Stimulated activated effector memory CD8-positive, alpha-beta T cell treated with anti-CD3 and anti-CD28 coated beads, Interleukin-12 subunit alpha, Interleukin-12 subunit beta, amount 100 ng/mL, for 72 hours (primary cell): Measurements from ENCODE around the gene FOXN3.
"Not testable (repeated sequence)": the region's sequence is repeated elsewhere in the genome, so short reads cannot be mapped to it uniquely, and the experiment has no call there.

Experiments
- ATAC-seq: fragments of 150-1000 bp; cut with Tn5 transposase; 2 replicates; pipeline ENCODE4 v1.10.0; 2021
- DNase-seq, 2 donors: peaks; one replicate each; pipeline ENCODE4 v3.0.0; 2021 to 2022; ENCODE audit warnings: low spot score in 2 of 2
- H3K27ac Mint-ChIP-seq: one replicate; pipeline ENCODE4 v1.8.0; 2022; ENCODE audit warnings: mild to moderate bottlenecking, mixed read lengths
- H3K36me3 Mint-ChIP-seq: one replicate; pipeline ENCODE4 v1.8.0; 2022; ENCODE audit warnings: mild to moderate bottlenecking, mixed read lengths
- H3K4me1 Mint-ChIP-seq: one replicate; pipeline ENCODE4 v1.8.0; 2022; ENCODE audit warnings: mixed read lengths
- H3K4me3 Mint-ChIP-seq: one replicate; pipeline ENCODE4 v1.8.0; 2022; ENCODE audit warnings: mild to moderate bottlenecking, mixed read lengths
- H3K9me3 Mint-ChIP-seq: one replicate; pipeline ENCODE4 v1.8.0; 2022; ENCODE audit warnings: mixed read lengths

The FOXN3 gene

DNA sequence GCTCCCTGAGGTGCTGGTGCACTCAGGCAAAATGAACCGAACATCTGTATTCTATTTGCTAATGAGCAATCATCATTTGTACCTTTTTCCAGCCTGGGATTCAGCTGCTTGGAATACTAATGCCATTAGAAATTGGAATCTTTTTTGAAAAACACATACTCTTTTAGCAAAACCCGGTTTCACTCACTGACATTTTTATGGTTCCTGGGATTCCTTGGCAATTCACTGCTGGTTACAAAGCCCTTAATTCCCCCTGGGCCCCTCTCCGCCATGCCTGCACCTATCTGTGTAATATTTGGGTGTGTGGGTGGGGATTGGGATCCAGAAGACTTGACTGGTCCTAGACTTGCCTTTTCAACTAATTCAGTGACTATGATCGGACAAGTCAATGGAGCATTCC is 199.1 kb downstream of the FOXN3 start:
- Mint-ChIP-seq H3K4me1 (peaks cover 48% of the 10 kb centered on the region), H3K9me3 (no peaks in the 10 kb centered on the region), H3K4me3 (no peak overlapping the region), H3K27ac (peak overlapping the region; percentile 23), H3K36me3 (peaks cover 32% of the 10 kb centered on the region)
- no peak for DNase-seq
- ATAC-seq: no peak

DNA sequence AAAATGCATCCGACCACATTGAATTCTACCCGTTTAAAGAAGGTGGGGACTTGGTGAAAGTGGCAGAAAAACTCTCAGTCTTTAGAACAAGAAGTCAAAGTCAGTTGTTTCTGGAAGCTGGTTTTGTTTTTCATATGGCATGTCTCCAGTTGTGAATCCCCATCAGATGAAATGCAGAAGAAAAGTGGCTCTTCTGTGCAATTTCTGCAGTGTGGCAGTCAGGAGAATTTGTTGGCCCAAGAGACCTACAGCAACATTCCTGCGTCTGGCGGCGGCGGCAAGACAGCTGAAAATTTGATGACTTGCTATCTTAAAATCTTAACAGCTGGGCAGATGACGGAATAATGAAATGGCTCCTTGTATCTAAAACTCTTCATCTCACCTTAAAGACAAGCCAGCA is 201.5 kb downstream of the FOXN3 start:
- peaks cover 34% of the 10 kb centered on the region for H3K36me3 Mint-ChIP-seq
- ATAC-seq (no peak), DNase-seq (no peak)
- H3K4me1 Mint-ChIP-seq: peaks cover 30% of the 10 kb centered on the region
- no peaks in the 10 kb centered on the region for H3K9me3 Mint-ChIP-seq
- peak overlapping the region; percentile 64 for H3K27ac Mint-ChIP-seq
- H3K4me3 Mint-ChIP-seq: no peak overlapping the region

DNA sequence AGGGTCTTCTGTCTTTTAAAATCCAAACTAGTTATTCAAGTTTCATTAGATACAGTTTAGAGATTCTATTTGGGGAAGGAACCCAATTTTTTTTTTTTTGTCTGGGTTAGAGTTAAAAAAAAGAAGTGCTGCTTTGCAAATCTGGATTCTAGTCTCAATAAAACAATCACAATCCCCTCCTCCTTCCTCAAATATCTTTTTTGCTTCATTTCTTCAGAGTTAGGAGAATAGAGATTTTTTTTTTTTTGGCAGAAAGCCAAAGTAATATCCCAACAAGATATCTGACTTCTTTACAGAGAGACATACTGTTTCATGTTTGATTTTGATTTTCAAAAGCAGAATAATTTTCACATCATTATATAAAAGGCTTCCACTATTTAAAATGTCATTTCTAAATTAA is 201.9 kb downstream of the FOXN3 start:
- H3K9me3 Mint-ChIP-seq: no peaks in the 10 kb centered on the region
- no peak overlapping the region for H3K27ac Mint-ChIP-seq
- DNase-seq (no peak), ATAC-seq (no peak)
- H3K4me3 Mint-ChIP-seq: no peak overlapping the region
- H3K4me1 Mint-ChIP-seq: peaks cover 30% of the 10 kb centered on the region
- H3K36me3 Mint-ChIP-seq: peaks cover 30% of the 10 kb centered on the region

DNA sequence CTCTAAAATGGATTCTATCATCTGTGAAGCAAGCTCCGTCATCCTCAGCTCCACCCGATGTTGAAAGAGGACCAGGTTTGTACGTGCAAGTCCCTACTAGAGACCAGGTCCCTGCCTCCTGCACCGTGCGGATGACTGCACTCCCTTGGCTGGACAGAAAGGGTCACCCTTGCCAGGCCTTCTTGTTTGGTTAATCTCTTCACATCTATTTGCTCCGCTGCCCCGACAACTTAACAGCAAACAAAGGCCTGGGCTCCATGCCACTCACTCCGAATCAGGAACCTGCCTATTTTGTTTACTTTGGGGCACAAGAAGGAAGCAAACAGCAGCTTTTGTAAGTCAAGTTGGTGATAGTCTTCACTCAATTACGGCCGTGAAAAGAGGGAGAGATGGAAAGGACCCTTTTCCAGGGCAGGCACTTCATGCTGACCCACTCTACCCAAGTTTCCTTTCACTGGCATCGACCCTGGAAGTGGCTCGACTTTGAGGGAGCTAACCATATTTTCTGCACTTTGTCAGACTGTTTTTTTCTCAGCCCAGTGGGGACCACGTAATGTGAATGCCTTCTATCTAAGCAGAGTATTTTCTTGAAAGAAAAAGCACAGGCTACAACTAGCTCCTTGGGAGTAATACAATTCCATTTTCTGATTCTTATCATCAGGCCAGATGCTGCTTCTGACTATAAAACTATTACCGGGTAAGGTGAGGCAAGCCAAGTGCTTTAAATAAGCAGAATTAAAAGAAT is 202.6 kb downstream of the FOXN3 start:
- Mint-ChIP-seq H3K36me3 (peaks cover 30% of the 10 kb centered on the region), H3K9me3 (no peaks in the 10 kb centered on the region), H3K27ac (no peak overlapping the region), H3K4me1 (peaks cover 28% of the 10 kb centered on the region), H3K4me3 (no peak overlapping the region)
- DNase-seq (no peak), ATAC-seq (no peak)

DNA sequence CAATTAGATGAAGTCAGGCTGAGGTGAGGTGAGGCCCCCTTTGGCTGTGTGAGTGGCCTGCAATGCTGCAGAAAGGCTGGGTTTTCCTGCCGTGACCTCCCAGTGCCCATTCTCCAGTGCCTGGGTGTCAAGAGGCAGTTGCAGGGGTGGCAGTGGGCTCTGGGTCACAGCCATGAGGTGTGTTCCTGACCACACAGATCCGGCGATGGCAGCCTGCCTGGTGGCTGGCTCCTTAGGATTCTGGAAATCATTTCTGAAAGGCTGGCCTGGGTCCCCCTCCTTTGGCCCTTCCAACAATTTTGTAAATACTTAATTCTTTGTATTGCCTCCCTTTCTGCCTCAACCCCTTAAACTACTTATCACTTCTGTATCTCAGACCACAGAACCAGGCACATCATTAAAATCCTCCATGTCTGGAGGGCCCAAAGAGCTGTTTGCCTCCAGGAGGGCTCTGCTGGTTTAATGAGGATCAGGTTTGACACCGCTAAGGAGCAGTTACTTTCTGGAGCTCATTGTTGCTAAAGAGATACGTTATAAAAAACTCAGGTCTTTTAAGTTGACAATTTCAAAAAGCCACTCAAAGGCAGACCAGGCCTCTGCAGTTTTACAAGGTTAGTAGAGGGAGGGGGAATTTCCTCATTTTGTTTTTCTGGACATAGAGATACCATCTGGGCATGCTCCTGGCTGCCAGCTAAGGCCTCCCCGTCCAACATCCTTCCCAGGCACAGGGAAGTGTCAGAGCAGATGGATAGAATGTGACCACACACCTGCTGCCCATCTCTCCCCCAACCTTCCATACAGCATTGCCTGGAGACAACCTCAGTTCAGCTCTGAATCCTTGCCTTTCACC is 204.4 kb downstream of the FOXN3 start:
- H3K9me3 Mint-ChIP-seq: no peaks in the 10 kb centered on the region
- no peak for DNase-seq
- peaks cover 24% of the 10 kb centered on the region for H3K36me3 Mint-ChIP-seq
- peaks cover 19% of the 10 kb centered on the region for H3K4me1 Mint-ChIP-seq
- H3K27ac Mint-ChIP-seq: peak overlapping the region; percentile 34
- ATAC-seq: no peak
- no peak overlapping the region for H3K4me3 Mint-ChIP-seq

DNA sequence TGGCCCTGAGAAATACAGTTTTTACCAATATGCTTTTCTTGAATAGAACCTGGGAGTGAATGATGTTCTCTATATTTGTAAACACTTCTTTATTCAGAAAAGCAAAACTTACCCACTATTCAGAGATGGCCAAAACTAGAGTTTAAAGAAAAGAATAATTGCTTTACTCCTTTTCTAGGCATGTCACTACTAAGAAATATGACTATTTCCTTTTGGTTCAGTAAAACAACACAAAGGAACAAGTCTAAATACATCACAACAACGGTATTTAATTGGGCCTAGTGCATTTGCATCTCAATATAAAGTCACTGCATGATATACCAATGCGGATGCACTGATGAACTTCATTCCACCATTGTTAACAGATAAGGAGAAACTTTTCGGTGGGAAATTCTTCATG is 207.5 kb downstream of the FOXN3 start:
- no peak for ATAC-seq
- H3K4me3 Mint-ChIP-seq: no peak overlapping the region
- peaks cover 18% of the 10 kb centered on the region for H3K36me3 Mint-ChIP-seq
- no peak for DNase-seq
- no peaks in the 10 kb centered on the region for H3K9me3 Mint-ChIP-seq
- H3K27ac Mint-ChIP-seq: no peak overlapping the region
- H3K4me1 Mint-ChIP-seq: peaks cover 31% of the 10 kb centered on the region

DNA sequence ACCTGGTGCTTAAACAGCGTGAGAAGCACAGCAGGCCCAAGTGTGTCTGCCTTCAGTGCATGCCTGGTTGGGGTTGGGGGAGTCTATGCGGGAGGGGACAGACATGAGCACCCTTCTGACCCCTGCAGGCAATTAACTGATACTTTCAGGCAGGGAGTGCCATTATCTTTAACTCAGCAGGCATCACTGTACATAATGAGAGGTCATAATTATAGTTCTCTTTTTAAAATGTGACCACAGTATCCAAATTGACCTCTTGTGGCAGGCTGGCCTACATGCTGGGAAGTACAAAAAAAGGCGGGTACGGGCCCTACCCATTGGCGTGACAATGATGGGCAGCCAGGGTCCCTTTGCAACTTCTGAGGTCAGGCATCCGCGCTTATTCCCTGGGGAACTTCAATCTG is 209.1 kb downstream of the FOXN3 start:
- no peaks in the 10 kb centered on the region for H3K9me3 Mint-ChIP-seq
- peaks cover 18% of the 10 kb centered on the region for H3K36me3 Mint-ChIP-seq
- no peak overlapping the region for H3K4me3 Mint-ChIP-seq
- H3K4me1 Mint-ChIP-seq: peaks cover 45% of the 10 kb centered on the region
- no peak for ATAC-seq
- H3K27ac Mint-ChIP-seq: peak overlapping the region; percentile 15
- DNase-seq: no peak

DNA sequence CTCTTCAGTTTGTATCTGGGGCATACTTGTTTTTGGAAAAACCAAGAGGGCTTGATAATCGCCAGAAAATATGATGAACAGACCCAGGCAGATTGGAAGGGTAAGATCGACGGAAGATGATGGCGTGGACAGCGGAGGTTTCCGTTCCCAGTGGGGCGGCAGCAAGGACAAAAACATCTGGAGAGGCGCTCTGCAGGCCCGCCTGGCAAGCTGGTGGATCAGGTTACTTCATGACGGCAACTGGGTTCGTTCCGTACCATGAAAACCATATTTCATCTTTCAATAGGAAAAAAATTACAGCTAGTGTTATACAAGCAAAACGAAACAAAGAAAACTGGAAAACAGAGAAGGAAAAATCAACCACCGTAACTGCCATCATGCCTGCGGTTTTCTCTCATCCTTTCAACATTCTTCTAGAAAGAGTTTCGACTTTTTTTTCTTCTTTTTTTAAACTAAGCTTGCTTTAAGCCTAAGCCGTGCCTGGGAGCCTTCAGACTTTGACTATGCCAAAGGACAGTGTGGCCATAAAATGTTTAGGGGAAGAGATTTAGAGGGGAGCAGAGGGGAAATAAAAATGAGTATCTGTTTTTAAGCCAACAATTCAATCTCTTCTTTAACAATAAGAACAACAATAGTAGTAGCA is 210.5 kb downstream of the FOXN3 start:
- Mint-ChIP-seq H3K9me3 (no peaks in the 10 kb centered on the region), H3K4me3 (no peak overlapping the region), H3K4me1 (peaks cover 59% of the 10 kb centered on the region), H3K27ac (peak overlapping the region; percentile 15), H3K36me3 (peaks cover 13% of the 10 kb centered on the region)
- no peak for DNase-seq
- no peak for ATAC-seq

DNA sequence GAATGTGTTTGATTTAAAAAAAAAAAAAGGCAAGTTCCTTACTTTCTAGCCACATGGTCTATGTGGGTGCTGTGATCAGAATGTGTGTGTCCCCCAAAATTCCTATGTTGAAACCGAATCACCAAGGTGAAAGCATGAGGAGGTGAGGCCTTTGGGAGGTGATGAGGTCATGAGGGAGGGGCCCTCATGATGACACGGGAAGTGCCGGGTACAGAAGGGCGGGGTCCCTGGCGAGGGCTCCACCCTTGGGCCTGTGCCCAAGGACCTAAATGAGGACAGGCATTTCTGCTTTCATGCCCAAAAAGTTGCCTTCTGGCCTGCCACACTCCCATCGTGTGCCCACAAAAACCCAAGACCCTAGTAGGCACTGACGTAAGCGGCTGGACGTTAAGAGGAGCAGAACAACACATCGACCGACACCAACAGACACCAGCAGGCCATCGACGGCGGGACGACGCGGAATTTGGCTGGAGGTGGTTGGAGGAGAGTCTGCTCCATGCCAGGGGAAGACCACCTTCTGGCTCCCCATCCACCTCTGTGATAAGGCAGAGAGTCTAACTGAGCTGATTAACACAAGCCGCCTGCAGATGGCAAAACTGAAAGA is 211.8 kb downstream of the FOXN3 start:
- Mint-ChIP-seq H3K4me1 (peaks cover 67% of the 10 kb centered on the region), H3K4me3 (no peak overlapping the region), H3K36me3 (peaks cover 13% of the 10 kb centered on the region), H3K9me3 (no peaks in the 10 kb centered on the region), H3K27ac (no peak overlapping the region)
- ATAC-seq (no peak), DNase-seq (no peak)

DNA sequence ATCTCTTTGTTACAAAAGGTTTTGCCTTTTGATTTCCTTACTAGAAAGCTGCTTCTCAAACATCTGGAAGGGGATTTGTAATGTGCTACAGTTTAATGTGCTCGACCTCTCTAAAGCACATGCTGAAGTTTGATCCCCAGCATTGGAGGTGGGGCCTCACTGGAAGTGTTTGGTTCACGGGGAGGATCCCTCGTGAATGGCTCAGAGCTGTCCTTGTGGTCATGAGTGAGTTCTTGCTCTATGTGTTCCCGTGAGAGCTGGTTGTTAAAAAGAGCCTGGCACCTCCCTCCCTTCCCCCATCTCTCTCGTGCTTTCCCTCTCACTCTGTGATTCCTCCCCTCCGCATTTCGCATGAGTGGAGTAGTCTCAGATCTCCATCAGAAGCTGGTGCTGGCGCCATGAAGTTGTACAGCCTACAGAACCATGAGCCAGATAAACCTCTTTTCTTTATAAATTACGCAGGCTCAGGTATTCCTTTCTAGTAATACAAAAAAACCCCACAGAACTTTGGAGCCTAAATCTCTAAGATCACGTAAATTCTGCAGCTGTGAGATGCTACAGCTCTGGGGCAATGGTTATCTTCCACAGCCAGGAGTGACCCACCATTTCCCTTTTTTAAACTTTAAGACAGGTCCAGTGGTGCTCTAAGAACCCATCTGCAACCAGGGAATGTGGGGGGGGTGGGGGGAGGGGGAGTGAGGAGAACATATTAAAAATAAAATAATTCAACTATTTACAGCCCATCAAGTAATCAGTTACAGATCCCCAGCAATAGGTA is 214.4 kb downstream of the FOXN3 start:
- Mint-ChIP-seq H3K27ac (peak overlapping the region; percentile 67), H3K36me3 (peaks cover 13% of the 10 kb centered on the region), H3K4me1 (peaks cover 80% of the 10 kb centered on the region), H3K9me3 (no peaks in the 10 kb centered on the region), H3K4me3 (no peak overlapping the region)
- ATAC-seq (no peak), DNase-seq (no peak)

DNA sequence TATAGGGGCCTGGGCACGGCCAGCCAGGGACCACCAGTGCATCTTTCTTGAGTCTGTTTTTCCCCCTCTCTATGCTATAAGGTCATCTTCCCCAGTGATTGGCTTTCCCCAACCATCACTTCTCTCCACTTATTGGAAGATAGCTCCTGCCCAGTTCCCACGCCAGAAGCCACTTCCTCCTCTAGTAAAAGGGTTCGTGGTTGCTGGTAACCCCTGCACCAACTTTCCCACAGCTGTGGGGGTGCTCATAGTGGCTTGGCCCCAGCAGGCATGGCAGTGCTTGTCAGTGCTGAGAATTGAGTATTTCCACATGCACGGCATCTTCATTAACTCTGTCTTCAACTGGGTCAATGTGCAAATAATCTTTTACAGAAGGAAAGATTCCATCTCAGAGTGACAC is 215.4 kb downstream of the FOXN3 start:
- Mint-ChIP-seq H3K9me3 (no peaks in the 10 kb centered on the region), H3K4me1 (peaks cover 86% of the 10 kb centered on the region), H3K36me3 (peaks cover 20% of the 10 kb centered on the region), H3K27ac (peak overlapping the region; percentile 67), H3K4me3 (no peak overlapping the region)
- no peak for ATAC-seq
- DNase-seq: no peak

DNA sequence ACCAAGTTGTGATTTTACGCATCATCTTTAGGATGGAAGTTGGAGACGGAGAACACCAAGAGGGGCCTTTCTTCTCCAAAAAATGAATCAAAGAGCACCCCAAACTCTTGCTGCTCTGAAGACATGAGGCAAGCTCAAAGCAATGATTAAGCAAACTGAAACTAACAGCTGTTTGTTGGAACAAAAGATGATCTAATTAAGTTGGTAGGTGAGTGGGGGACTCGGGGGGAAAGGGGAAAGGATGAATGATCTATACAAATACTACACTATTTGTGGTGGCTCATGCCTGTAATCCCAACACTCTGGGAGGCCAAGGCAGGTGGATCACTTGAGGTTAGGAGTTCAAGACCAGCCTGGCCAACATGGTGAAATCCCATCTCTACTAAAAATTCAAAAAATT is 217.7 kb downstream of the FOXN3 start:
- not testable (repeated sequence) for ATAC-seq, H3K9me3 Mint-ChIP-seq, H3K27ac Mint-ChIP-seq, DNase-seq, H3K4me3 Mint-ChIP-seq
- peaks cover 85% of the 10 kb centered on the region for H3K4me1 Mint-ChIP-seq
- H3K36me3 Mint-ChIP-seq: peaks cover 11% of the 10 kb centered on the region

DNA sequence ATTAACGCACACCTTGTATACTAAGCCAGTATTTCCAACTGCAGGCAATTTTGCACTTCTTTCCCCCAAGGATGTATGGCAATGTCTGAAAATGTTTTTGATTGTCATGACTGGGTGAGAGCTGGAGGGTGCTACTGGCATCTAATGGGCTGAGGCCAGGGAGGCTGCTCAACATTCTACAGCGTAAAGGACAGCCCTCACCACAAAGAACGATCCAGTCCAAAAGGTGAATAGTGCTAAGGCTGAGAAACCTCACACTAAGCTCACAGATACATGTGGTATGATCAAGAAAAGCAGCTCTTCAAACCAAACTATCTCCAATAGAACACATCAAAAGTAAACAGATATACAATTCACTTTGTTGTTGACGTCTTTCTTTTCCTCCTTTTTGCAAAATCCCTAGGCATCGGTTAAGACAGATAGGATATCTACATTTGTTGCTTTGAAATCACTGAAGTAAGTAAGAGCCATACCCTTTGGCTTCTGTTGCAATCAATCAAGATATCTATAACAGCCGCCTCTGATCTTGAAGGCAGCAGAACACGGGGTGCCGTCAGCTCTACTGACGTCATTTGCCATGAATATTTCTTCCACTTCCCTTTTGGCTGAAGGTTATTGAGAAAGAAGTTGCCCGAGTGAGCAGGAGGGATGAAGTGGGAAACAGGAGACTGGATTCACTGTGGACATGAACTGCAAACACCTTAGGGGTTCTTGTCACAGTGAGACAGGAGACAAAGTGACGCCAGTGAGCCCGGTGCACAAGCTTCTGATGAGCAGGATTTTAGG is 218.3 kb downstream of the FOXN3 start:
- ATAC-seq: no peak
- Mint-ChIP-seq H3K4me1 (peaks cover 79% of the 10 kb centered on the region), H3K27ac (no peak overlapping the region), H3K36me3 (peaks cover 11% of the 10 kb centered on the region), H3K4me3 (no peak overlapping the region), H3K9me3 (no peaks in the 10 kb centered on the region)
- DNase-seq: no peak

DNA sequence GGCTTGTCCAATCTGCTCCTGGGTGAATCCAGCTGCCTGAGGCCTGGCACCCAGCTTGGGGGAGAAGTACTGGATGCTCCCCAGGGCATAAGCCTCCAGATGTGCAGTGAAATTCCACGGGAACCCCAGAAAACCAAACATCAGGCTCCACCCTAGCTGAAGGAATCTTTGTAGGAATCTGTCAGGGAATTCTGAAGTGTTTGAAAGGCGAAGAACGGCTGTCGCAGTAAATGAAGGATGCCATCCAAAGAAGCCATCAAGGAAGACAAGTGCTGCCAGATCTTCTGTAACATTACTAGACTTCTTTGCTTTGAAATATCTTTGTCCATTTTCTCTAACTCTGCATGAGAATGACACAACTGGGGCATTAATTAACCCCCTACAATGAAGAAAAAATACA is 219.4 kb downstream of the FOXN3 start:
- DNase-seq (no peak), ATAC-seq (no peak)
- Mint-ChIP-seq H3K4me1 (peaks cover 70% of the 10 kb centered on the region), H3K27ac (no peak overlapping the region), H3K36me3 (peaks cover 11% of the 10 kb centered on the region), H3K4me3 (no peak overlapping the region), H3K9me3 (no peaks in the 10 kb centered on the region)
